ENCODE data around the gene NUDT19. TPM values are rescaled to one million over a fixed set of nuclear protein-coding genes. Genes with fewer than 3 reads are reported as not detected.

NUDT19 gene
- total and polyA plus RNA-seq, 2 donors (not counting 3 experiments of a cell fraction or from before 2014, with no cell fraction given), result 6.6 to 14.0 TPM

DNA sequence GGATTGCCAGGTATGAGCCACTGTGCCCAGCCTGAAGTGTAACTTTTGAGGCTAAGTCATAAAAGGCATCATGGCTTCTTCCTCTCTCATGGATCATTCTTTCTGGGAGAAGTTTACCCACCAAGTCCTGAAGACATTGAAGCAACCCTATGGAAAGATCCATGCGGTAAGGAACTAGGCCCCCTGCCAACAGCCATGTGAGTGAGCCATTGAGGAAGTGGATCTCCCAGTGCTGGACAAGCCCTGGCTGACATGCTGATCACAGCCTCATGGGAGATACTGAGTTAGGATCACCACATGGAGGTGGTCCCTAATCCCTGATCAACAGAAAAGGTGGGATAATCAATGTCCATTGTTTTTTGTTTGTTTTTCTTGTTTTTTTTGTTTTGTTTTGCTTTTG, 3.3 kb upstream of the NUDT19 start:
- POLR2A ChIA-PET, result no interaction called here
- no peaks in the 10 kb centered on the region for H3K9me1 ChIP-seq (replicated peaks; ENCODE audit: control insufficient read depth, extremely low read depth, insufficient read depth, low read length)
- BruUV-seq (replicated peaks), result no TSS peak
- intact Hi-C loops (cut with micrococcal nuclease) (no loop called here), dilution Hi-C loops (cut with MboI; ENCODE audit: extremely low pct_ligation_motif_present, low sequenced_read_pairs) (no loop called here)
- CTCF ChIA-PET, result no interaction called here
- H3K36me3 ChIP-seq (ENCODE audit: control insufficient read depth in 2 of 2, extremely low read depth in 1 of 2, insufficient read depth in 2 of 2, low read length in 2 of 2), result no peaks in the 10 kb centered on the region
- no peak overlapping the region for H3K4me2 ChIP-seq (ENCODE audit: insufficient read depth, low read length)
- H3K4me3 ChIP-seq (replicated peaks in 1 of 3; ENCODE audit: insufficient read depth in 1 of 3, low read depth in 1 of 3, low read length in 3 of 3), result no peak overlapping the region
- H3K9ac ChIP-seq (replicated peaks; ENCODE audit: extremely low read depth, insufficient read depth, low read length), result no peak overlapping the region
- TF ChIP-seq GATA2 (IDR thresholded peaks at IDR 0.05; ENCODE audit: insufficient read depth, insufficient read length, low read depth, low read length) (no peak), POLR2AphosphoS5 (IDR thresholded peaks at IDR 0.05; ENCODE audit: insufficient read depth, low read depth, low read length) (no peak), POLR2A (IDR thresholded peaks at IDR 0.05; ENCODE audit: low read depth, low read length) (no peak), MYC (IDR thresholded peaks at IDR 0.05; ENCODE audit: low read depth, low read length) (no peak), EZH2 (IDR thresholded peaks at IDR 0.05; ENCODE audit: borderline replicate concordance, low read depth, low read length, severe bottlenecking) (no peak), FOS (IDR thresholded peaks at IDR 0.05; ENCODE audit: borderline replicate concordance, insufficient read depth, low read length) (no peak), JUN (IDR thresholded peaks at IDR 0.05; ENCODE audit: borderline replicate concordance, insufficient read depth, insufficient read length, low read depth) (no peak)
- TF ChIP-seq, protein P1, sequence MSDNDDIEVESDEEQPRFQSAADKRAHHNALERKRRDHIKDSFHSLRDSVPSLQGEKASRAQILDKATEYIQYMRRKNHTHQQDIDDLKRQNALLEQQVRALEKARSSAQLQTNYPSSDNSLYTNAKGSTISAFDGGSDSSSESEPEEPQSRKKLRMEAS (IDR thresholded peaks at IDR 0.05; ENCODE audit: insufficient read depth, insufficient read length), result no peak
- TF ChIP-seq, protein P2, sequence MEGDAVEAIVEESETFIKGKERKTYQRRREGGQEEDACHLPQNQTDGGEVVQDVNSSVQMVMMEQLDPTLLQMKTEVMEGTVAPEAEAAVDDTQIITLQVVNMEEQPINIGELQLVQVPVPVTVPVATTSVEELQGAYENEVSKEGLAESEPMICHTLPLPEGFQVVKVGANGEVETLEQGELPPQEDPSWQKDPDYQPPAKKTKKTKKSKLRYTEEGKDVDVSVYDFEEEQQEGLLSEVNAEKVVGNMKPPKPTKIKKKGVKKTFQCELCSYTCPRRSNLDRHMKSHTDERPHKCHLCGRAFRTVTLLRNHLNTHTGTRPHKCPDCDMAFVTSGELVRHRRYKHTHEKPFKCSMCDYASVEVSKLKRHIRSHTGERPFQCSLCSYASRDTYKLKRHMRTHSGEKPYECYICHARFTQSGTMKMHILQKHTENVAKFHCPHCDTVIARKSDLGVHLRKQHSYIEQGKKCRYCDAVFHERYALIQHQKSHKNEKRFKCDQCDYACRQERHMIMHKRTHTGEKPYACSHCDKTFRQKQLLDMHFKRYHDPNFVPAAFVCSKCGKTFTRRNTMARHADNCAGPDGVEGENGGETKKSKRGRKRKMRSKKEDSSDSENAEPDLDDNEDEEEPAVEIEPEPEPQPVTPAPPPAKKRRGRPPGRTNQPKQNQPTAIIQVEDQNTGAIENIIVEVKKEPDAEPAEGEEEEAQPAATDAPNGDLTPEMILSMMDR (IDR thresholded peaks at IDR 0.05; ENCODE audit: extremely low read depth in 1 of 2, insufficient read depth in 1 of 2, low read depth in 1 of 2, low read length in 2 of 2), result no peak
- no peaks in the 10 kb centered on the region for H3K9me3 ChIP-seq (replicated peaks; ENCODE audit: control insufficient read depth, insufficient read depth, low read length)
- H3K27ac ChIP-seq (ENCODE audit: insufficient read depth, low read depth, low read length), result no peak overlapping the region
- H2AFZ ChIP-seq (ENCODE audit: low read depth, low read length), result no peak overlapping the region
- peaks cover 15% of the 10 kb centered on the region for H3K4me1 ChIP-seq (ENCODE audit: control insufficient read depth, extremely low read depth, insufficient read depth, low read length)
- FAIRE-seq, result no peak
- no peaks in the 10 kb centered on the region for H3K27me3 ChIP-seq (ENCODE audit: control insufficient read depth in 2 of 2, insufficient read depth in 2 of 2, low read length in 2 of 2)
- no peak for DNase-seq (ENCODE audit: low read depth, low spot score)
- H4K20me1 ChIP-seq (replicated peaks; ENCODE audit: control insufficient read depth, extremely low read depth, insufficient read depth, low read length), result no peaks in the 10 kb centered on the region
- H3K79me2 ChIP-seq (ENCODE audit: control insufficient read depth, insufficient read depth, low read length), result peaks cover 12% of the 10 kb centered on the region
